GM18870 (cell line): ENCODE results near the gene PCDHGA4.
"Not testable (repeated sequence)": the region's sequence is repeated elsewhere in the genome, so short reads cannot be mapped to it uniquely, and the experiment has no call there.

Experiments
- ATAC-seq: cut with Tn5 transposase; IDR thresholded peaks from one replicate; pipeline ENCODE4 v1.9.1; 2021; ENCODE audit warnings: moderate library complexity; ENCODE audit not compliant: unreplicated experiment

Gene PCDHGA4

GRCh38 chr5:141346017-141346416, 8.8 kb upstream of the PCDHGA4 start:
- ATAC-seq, result not testable (repeated sequence)

DNA sequence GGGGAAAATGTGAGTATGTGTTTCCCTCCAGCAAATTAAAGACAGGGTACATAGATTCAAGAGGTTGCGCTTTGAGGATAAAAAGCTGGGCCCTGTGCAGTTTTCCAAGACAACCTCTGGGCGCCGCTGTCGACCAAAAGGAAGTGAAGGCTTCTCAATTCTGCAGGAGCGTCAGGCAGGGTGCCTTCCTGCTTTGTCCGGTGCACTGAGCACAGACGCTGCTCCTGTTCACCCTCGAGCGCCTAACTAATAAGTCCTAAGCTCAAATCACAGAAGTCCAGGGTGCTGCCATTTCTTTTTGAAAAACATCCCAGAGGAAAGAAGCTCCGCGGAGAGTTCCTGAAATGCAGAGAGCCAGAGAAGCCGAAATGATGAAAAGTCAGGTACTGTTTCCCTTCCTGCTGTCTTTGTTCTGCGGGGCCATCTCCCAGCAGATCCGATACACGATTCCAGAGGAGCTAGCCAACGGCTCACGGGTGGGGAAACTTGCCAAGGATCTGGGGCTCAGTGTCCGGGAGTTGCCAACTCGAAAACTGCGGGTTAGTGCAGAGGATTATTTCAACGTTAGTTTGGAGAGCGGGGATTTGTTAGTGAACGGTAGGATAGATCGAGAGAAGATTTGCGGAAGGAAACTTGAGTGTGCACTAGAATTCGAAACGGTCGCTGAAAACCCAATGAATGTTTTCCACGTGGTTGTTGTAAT, 4.8 kb upstream of the PCDHGA4 start, which contains the start of gene PCDHGB1:
Gene PCDHGB1, plus strand, starts transcription at position 183 of the 703 bp plus-strand sequence. Its CDS starts 162 bp downstream, at position 345.
- ATAC-seq, result no peak

DNA sequence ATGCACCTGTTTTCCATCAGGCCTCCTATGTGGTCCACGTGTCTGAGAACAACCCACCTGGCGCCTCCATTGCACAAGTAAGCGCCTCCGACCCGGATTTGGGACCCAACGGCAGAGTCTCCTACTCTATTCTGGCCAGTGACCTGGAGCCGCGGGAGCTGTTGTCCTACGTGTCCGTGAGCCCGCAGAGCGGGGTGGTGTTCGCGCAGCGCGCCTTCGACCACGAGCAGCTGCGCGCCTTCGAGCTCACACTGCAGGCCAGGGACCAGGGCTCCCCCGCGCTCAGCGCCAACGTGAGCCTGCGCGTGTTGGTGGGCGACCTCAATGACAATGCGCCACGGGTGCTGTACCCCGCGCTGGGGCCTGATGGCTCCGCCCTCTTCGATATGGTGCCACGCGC, 3.2 kb upstream of the PCDHGA4 start:
- no peak for ATAC-seq

- ATAC-seq, result no peak
These were observed 820 bp downstream of the PCDHGA4 start for GRCh38 chr5:141355641-141356040.

- no peak for ATAC-seq
These were observed 1.3 kb downstream of the PCDHGA4 start for GRCh38 chr5:141356133-141356532.

GRCh38 chr5:141356950-141357349, 2.1 kb downstream of the PCDHGA4 start:
- no peak for ATAC-seq

GRCh38 chr5:141359790-141360426, 5.1 kb downstream of the PCDHGA4 start, which contains the start of gene PCDHGB2:
Gene PCDHGB2, plus strand, starts transcription at chr5:141359994. Its CDS starts 142 bp downstream, at chr5:141360136.
- peak; percentile 61 for ATAC-seq

- no peak for ATAC-seq
These were observed 5.9 kb downstream of the PCDHGA4 start for GRCh38 chr5:141360685-141361084.

DNA sequence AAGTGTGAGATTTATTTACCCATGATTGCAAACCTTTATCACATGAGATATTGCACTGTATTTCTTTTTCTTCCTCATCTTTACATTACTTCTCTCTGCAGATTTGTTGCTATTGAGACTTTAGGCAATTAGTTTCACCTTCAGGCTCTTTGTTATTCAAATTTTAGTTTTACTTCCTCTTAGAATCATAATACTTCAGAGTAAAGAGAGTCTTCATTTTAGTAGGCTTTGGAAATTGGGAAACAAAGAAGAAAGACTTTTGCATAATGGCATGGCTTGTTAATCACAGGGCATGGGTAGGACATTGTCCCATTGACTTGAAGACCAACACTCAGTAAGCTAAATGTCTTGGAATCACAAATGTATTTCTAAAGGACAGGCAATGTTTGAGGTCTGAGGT, 7.9 kb downstream of the PCDHGA4 start:
- ATAC-seq, result no peak

DNA sequence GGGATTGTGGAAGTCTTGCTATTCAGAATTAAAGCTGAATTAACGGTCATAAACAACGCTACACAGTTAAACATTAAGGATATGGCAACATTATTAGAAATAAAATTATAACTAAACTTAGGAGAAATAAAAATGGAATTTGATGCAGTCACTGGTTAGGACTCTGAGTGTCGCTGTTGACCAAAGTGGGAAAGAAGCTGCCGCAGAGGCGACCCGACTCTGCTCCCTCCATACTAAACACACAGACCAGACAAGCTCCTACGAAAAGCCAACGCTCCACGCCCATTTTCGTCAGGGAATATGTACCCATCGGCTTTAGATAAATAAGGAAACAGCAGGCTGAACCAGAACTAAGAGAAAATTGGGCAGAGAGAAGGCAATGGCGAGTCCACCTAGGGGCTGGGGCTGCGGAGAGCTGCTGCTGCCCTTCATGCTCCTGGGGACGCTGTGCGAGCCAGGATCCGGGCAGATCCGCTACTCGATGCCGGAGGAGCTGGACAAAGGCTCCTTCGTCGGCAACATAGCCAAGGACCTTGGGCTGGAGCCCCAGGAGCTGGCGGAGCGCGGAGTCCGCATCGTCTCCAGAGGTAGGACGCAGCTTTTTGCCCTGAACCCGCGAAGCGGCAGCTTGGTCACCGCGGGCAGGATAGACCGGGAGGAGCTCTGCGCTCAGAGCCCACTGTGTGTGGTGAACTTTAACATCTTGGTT, 9.3 kb downstream of the PCDHGA4 start, which contains the start of gene PCDHGA5:
Gene PCDHGA5, plus strand, starts transcription at position 211 of the 709 bp plus-strand sequence. Its CDS starts 169 bp downstream, at position 380.
- no peak for ATAC-seq

- no peak for ATAC-seq
These were observed 11.4 kb downstream of the PCDHGA4 start for GRCh38 chr5:141366016-141366896.

DNA sequence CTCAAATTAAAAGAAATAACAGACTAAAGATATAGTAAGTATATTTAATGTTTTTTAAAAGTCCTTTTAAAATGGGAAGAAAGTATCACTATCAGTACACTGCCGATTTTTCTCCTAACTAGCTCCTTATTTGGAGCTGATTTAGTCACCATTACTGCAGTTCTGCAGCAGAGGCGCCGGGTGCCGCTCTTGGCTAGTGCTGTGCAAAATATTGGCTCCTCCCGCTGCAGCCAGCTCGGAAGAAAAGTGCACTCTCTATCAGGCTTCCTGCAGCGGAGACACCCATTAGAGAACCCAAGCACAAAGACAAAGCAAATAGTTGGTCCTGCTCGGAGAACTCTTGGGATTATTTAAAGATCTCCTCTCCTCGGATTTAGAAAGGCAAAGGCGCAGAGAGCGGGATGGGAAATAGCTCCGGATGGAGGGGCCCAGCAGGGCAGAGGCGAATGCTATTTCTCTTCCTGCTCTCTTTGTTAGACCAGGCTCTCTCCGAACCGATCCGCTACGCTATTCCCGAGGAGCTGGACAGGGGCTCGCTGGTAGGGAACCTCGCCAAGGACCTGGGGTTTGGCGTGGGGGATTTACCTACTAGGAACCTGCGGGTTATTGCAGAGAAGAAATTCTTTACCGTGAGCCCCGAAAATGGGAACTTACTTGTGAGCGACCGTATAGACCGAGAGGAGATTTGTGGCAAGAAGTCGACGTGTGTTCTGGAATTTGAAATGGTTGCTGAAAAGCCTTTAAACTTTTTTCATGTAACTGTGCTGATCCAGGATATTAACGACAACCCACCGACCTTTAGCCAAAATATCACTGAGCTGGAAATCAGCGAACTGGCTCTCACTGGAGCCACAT, 15.4 kb downstream of the PCDHGA4 start, which contains the start of gene PCDHGB3:
Gene PCDHGB3, plus strand, starts transcription at position 249 of the 855 bp plus-strand sequence. Its CDS starts 153 bp downstream, at position 402.
- peak; percentile 94 for ATAC-seq

- no peak for ATAC-seq
These were observed 17.0 kb downstream of the PCDHGA4 start for GRCh38 chr5:141371572-141372475.

GRCh38 chr5:141373673-141374317, 19.0 kb downstream of the PCDHGA4 start, which contains the start of gene PCDHGA6:
Gene PCDHGA6, plus strand, starts transcription at chr5:141373891. Its CDS starts 193 bp downstream, at chr5:141374084.
- ATAC-seq, result no peak

- ATAC-seq, result no peak
These were observed 19.8 kb downstream of the PCDHGA4 start for GRCh38 chr5:141374627-141375026.

GRCh38 chr5:141375444-141376155, 20.8 kb downstream of the PCDHGA4 start:
- not testable (repeated sequence) for ATAC-seq
